Measurements from ENCODE around the gene CFAP45. TPM values are rescaled to one million over a fixed set of nuclear protein-coding genes. Genes with fewer than 3 reads are reported as not detected.

CFAP45 gene
- total and polyA plus RNA-seq, 2 experiments from 2014 or later: 0.36 TPM; not detected in 1

- H3K36me3 Mint-ChIP-seq (ENCODE audit: low read depth): peaks cover 11% of the 10 kb centered on the region
- no peaks in the 10 kb centered on the region for H3K9me3 Mint-ChIP-seq
- no peak overlapping the region for H2AFZ ChIP-seq
- H3K27ac Mint-ChIP-seq: no peak overlapping the region
- no peak overlapping the region for H3K4me2 ChIP-seq
- peaks cover 25% of the 10 kb centered on the region for H3K27me3 Mint-ChIP-seq (ENCODE audit: insufficient read depth, low read depth, poor library complexity)
- no peaks in the 10 kb centered on the region for H3K9me2 ChIP-seq (ENCODE audit: insufficient read depth)
- H3K79me2 ChIP-seq (replicated peaks; ENCODE audit: insufficient read depth): no peaks in the 10 kb centered on the region; the same call in 1 of the 2 replicates
- peaks cover 20% of the 10 kb centered on the region for H3K27me3 ChIP-seq (ENCODE audit: insufficient read depth)
- peaks cover 24% of the 10 kb centered on the region for H3K4me1 ChIP-seq (ENCODE audit: insufficient read depth)
- no peak for TF ChIP-seq NANOG (IDR thresholded peaks at IDR 0.05; ENCODE audit: borderline replicate concordance)
- no peak for TF ChIP-seq ZNF462 (CRISPR knock-in tag; IDR thresholded peaks at IDR 0.05)
- TF ChIP-seq CTCF (conservative IDR thresholded peaks at IDR 0.05; ENCODE audit: low read depth in 2 of 2): no peak
- DNase-seq (ENCODE audit: low spot score) (no peak), ATAC-seq (no peak)
- H3K4me3 Mint-ChIP-seq: no peak overlapping the region
- H4K20me1 ChIP-seq (replicated peaks; ENCODE audit: insufficient read depth): no peaks in the 10 kb centered on the region
- H3K4me3 ChIP-seq: no peak overlapping the region
- H3K27ac ChIP-seq (ENCODE audit: low read depth): no peak overlapping the region
- H3K4me1 Mint-ChIP-seq: peaks cover 36% of the 10 kb centered on the region
- no peaks in the 10 kb centered on the region for H3F3A ChIP-seq (replicated peaks; ENCODE audit: low read depth)
- no peaks in the 10 kb centered on the region for H3K36me3 ChIP-seq (ENCODE audit: insufficient read depth)
These were observed 20.7 kb upstream of the CFAP45 start for GRCh38 chr1:159920651-159921050.

- H3K36me3 Mint-ChIP-seq (ENCODE audit: low read depth): peaks cover 11% of the 10 kb centered on the region
- ATAC-seq (no peak), DNase-seq (ENCODE audit: low spot score) (no peak)
- no peaks in the 10 kb centered on the region; the same call in 1 of the 2 replicates for H3K79me2 ChIP-seq (replicated peaks; ENCODE audit: insufficient read depth)
- no peak overlapping the region for H2AFZ ChIP-seq
- peaks cover 20% of the 10 kb centered on the region for H3K27me3 Mint-ChIP-seq (ENCODE audit: insufficient read depth, low read depth, poor library complexity)
- H3K4me1 Mint-ChIP-seq: peaks cover 41% of the 10 kb centered on the region
- no peak overlapping the region for H3K4me3 Mint-ChIP-seq
- H3K4me2 ChIP-seq: no peak overlapping the region
- H3K9me2 ChIP-seq (ENCODE audit: insufficient read depth): no peaks in the 10 kb centered on the region
- H3K36me3 ChIP-seq (ENCODE audit: insufficient read depth): no peaks in the 10 kb centered on the region
- no peak overlapping the region for H3K27ac Mint-ChIP-seq
- H3K27ac ChIP-seq (ENCODE audit: low read depth): no peak overlapping the region
- H3F3A ChIP-seq (replicated peaks; ENCODE audit: low read depth): no peaks in the 10 kb centered on the region
- no peaks in the 10 kb centered on the region for H4K20me1 ChIP-seq (replicated peaks; ENCODE audit: insufficient read depth)
- no peaks in the 10 kb centered on the region for H3K9me3 Mint-ChIP-seq
- no peak overlapping the region for H3K4me3 ChIP-seq
- peaks cover 24% of the 10 kb centered on the region for H3K4me1 ChIP-seq (ENCODE audit: insufficient read depth)
- H3K27me3 ChIP-seq (ENCODE audit: insufficient read depth): peaks cover 18% of the 10 kb centered on the region
- TF ChIP-seq POLR2AphosphoS5 (IDR thresholded peaks at IDR 0.05; ENCODE audit: low read depth) (no peak), ETS1 (IDR thresholded peaks at IDR 0.05) (no peak), NANOG (IDR thresholded peaks at IDR 0.05; ENCODE audit: borderline replicate concordance) (no peak), REST (IDR thresholded peaks at IDR 0.05; ENCODE audit: unreplicated experiment) (no peak), EZH2phosphoT487 (IDR thresholded peaks at IDR 0.05; ENCODE audit: unreplicated experiment) (no peak), JUNB (IDR thresholded peaks at IDR 0.05; ENCODE audit: unreplicated experiment) (no peak), ZNF331 (CRISPR knock-in tag; IDR thresholded peaks at IDR 0.05; ENCODE audit: low read depth) (no peak), ZNF114 (CRISPR knock-in tag; IDR thresholded peaks at IDR 0.05) (no peak)
These were observed 20.2 kb upstream of the CFAP45 start for GRCh38 chr1:159920202-159920601.

Measured in GM23338 (cell line).